ENCODE results near the gene FAM221A. TPM values are rescaled to one million over a fixed set of nuclear protein-coding genes. Genes with fewer than 3 reads are reported as not detected.

FAM221A gene
- total RNA-seq, 1 experiment from 2014 or later: 15.0 TPM

GRCh38 chr7:23709081-23709750 lies 29.2 kb downstream of the FAM221A start:
- Histone ChIP-seq H2BK5ac (ENCODE audit: insufficient read length, low read length) (no peak overlapping the region), H3K79me2 (ENCODE audit: insufficient read depth, low read length) (no peaks in the 10 kb centered on the region), H3K4me2 (ENCODE audit: insufficient read depth, insufficient read length, low read length) (no peak overlapping the region), H3K23me2 (ENCODE audit: insufficient read length, low read depth, low read length, poor library complexity, severe bottlenecking) (no peaks in the 10 kb centered on the region), H3K9ac (ENCODE audit: extremely low read depth, insufficient read length, low read length) (no peak overlapping the region), H3K9me3 (ENCODE audit: control insufficient read depth, low read depth, low read length) (peaks cover 19% of the 10 kb centered on the region), H3K4ac (ENCODE audit: low read depth, low read length) (no peak overlapping the region), H2BK12ac (ENCODE audit: insufficient read length, low read depth, low read length) (no peak overlapping the region), H4K8ac (replicated peaks; ENCODE audit: insufficient read length, low read depth, low read length) (no peak overlapping the region), H2AFZ (ENCODE audit: low read length) (no peak overlapping the region), H3K56ac (ENCODE audit: insufficient read length, low read depth, low read length) (no peak overlapping the region), H3K4me1 (ENCODE audit: insufficient read depth, low read length) (no peaks in the 10 kb centered on the region), H2AK5ac (ENCODE audit: insufficient read length, low read length) (no peak overlapping the region), H2BK20ac (ENCODE audit: low read depth, low read length, poor library complexity, severe bottlenecking) (no peak overlapping the region), H3T11ph (ENCODE audit: low read length) (no peak overlapping the region), H3K27me3 (ENCODE audit: insufficient read depth, low read length) (no peaks in the 10 kb centered on the region), H2BK120ac (ENCODE audit: low read depth, low read length, poor library complexity, severe bottlenecking) (no peak overlapping the region), H3K18ac (ENCODE audit: insufficient read length, low read depth, low read length) (no peak overlapping the region), H4K20me1 (ENCODE audit: control insufficient read depth, insufficient read depth, insufficient read length) (no peaks in the 10 kb centered on the region), H2BK15ac (ENCODE audit: low read depth, low read length) (no peak overlapping the region), H4K5ac (ENCODE audit: insufficient read length, low read depth, low read length) (no peak overlapping the region), H3K14ac (ENCODE audit: insufficient read depth, low read length) (no peak overlapping the region), H4K91ac (ENCODE audit: insufficient read length, low read depth, low read length) (no peak overlapping the region), H3K23ac (ENCODE audit: insufficient read length, low read depth, low read length) (no peak overlapping the region), H3K27ac (ENCODE audit: insufficient read length, low read depth, low read length) (no peak overlapping the region), H3K79me1 (ENCODE audit: insufficient read depth, low read depth, low read length, poor library complexity, severe bottlenecking) (no peaks in the 10 kb centered on the region)
- peaks cover 20 to 21% of the 10 kb centered on the region in 2 experiments for H3K9me3 Mint-ChIP-seq
- H3K36me3 Mint-ChIP-seq (ENCODE audit: insufficient read depth in 1 of 3, low read depth in 3 of 3): peaks cover 24% of the 10 kb centered on the region in 3 experiments
- no peak overlapping the region; a peak in 1 of 7 replicates for H3K27ac Mint-ChIP-seq
- no peaks in the 10 kb centered on the region; the same call in 1 of the 2 replicates for H3K27me3 Mint-ChIP-seq (ENCODE audit: low read depth)
- no peaks in the 10 kb centered on the region for H3K4me1 Mint-ChIP-seq
- no peak overlapping the region for H3K4me3 Mint-ChIP-seq
- TF ChIP-seq CTCF (conservative IDR thresholded peaks at IDR 0.05): no peak
- WGBS (ENCODE audit: extremely low coverage, insufficient read length, low lambda C conversion rate): no CpG with 5 or more reads among the region's 7 CpGs
- no peak for DNase-seq

All from H9 (cell line).